ENCODE measurements around the gene PRPS1.

- TF ChIP-seq SUZ12 (IDR thresholded peaks at IDR 0.05) (no peak), CTBP1 (IDR thresholded peaks at IDR 0.05; ENCODE audit: borderline replicate concordance) (no peak), ZNF384 (IDR thresholded peaks at IDR 0.05) (no peak), FOXM1 (IDR thresholded peaks at IDR 0.05; ENCODE audit: borderline replicate concordance) (no peak), ELF4 (IDR thresholded peaks at IDR 0.05) (no peak), BHLHE40 (IDR thresholded peaks at IDR 0.05; ENCODE audit: borderline replicate concordance) (no peak), L3MBTL2 (conservative IDR thresholded peaks at IDR 0.05) (no peak), HDGF (IDR thresholded peaks at IDR 0.05; ENCODE audit: borderline replicate concordance) (no peak), LEF1 (IDR thresholded peaks at IDR 0.05; ENCODE audit: borderline replicate concordance) (no peak), ARNT (IDR thresholded peaks at IDR 0.05) (no peak), PKNOX1 (IDR thresholded peaks at IDR 0.05) (no peak), FOXK2 (IDR thresholded peaks at IDR 0.05) (no peak), SP1 (IDR thresholded peaks at IDR 0.05) (no peak)
Observed at GRCh38 chrX:107581923-107582322, 46.4 kb upstream of the PRPS1 start.

Measured in HEK293T (cell line).